Vagina (tissue), 2 donors: ENCODE measurements around the gene PTGIS.

Experiments
- POLR2A ChIP-seq, 2 donors: fragments of 450-650 bp; IDR thresholded peaks; one replicate each; pipeline ENCODE4 v1.6.1; 2017; ENCODE audit warnings: antibody characterized with exemption in 2 of 2, mild to moderate bottlenecking in 2 of 2, moderate library complexity in 2 of 2
- POLR2AphosphoS5 ChIP-seq, 2 donors: sonication (generic); formaldehyde crosslinking; IDR thresholded peaks; one replicate each; pipeline ENCODE4 v1.9.0; 2017; ENCODE audit warnings: antibody characterized with exemption in 2 of 2, mild to moderate bottlenecking in 2 of 2, low read depth in 1 of 2; ENCODE audit not compliant: insufficient read depth in 1 of 2

GRCh38 chr20:49593466-49594142 is 25.7 kb upstream of the PTGIS start:
- TF ChIP-seq POLR2AphosphoS5 (IDR thresholded peaks at IDR 0.05; ENCODE audit: insufficient read depth in 1 of 2, low read depth in 1 of 2) (no peak), POLR2A (IDR thresholded peaks at IDR 0.05) (no peak)
